ENCODE results near the gene SLC6A2. TPM values are rescaled to one million over a fixed set of nuclear protein-coding genes. Genes with fewer than 3 reads are reported as not detected.

The SLC6A2 gene
- total RNA-seq, 1 experiment from 2014 or later = not detected

- H3K9me2 ChIP-seq (replicated peaks; ENCODE audit: low read length) = no peaks in the 10 kb centered on the region
- H4K20me1 ChIP-seq (ENCODE audit: low read length) = no peaks in the 10 kb centered on the region
- no peaks in the 10 kb centered on the region for H3F3A ChIP-seq (ENCODE audit: low read length, unreplicated experiment)
- no peak for TF ChIP-seq CTCF (conservative IDR thresholded peaks at IDR 0.05; ENCODE audit: low read depth, low read length)
- DNase-seq = no peak
- no peaks in the 10 kb centered on the region for H3K36me3 ChIP-seq (ENCODE audit: low read depth, low read length)
- no peak overlapping the region for H3K4me3 ChIP-seq (ENCODE audit: low read length)
- no peak overlapping the region for H3K27ac ChIP-seq (ENCODE audit: low read length)
- no TSS peak for BruUV-seq (replicated peaks)
- H2AFZ ChIP-seq (ENCODE audit: low read length) = no peak overlapping the region
- H3K9ac ChIP-seq (ENCODE audit: low read length) = no peak overlapping the region
- intact Hi-C loops (cut with micrococcal nuclease) = no loop called here
- H3K4me1 ChIP-seq (ENCODE audit: insufficient read depth, low read length) = peaks cover 5% of the 10 kb centered on the region
- H3K9me3 ChIP-seq (ENCODE audit: low read length) = no peaks in the 10 kb centered on the region
- no peak for ATAC-seq
- no peaks in the 10 kb centered on the region for H3K27me3 ChIP-seq (ENCODE audit: low read length)
- POLR2A ChIA-PET (ENCODE audit: unreplicated experiment) = no interaction called here
- CTCF ChIA-PET = no interaction called here
- no peak overlapping the region for H3K4me2 ChIP-seq (ENCODE audit: low read length)
- H3K79me2 ChIP-seq (ENCODE audit: low read length) = no peaks in the 10 kb centered on the region
These were observed 36.0 kb downstream of the SLC6A2 start for GRCh38 chr16:55691771-55692170.

- H3K4me3 ChIP-seq (ENCODE audit: low read length) = no peak overlapping the region
- CTCF ChIA-PET = no interaction called here
- H3K9ac ChIP-seq (ENCODE audit: low read length) = no peak overlapping the region
- ATAC-seq (no peak), DNase-seq (no peak)
- peaks cover 5% of the 10 kb centered on the region for H3K4me1 ChIP-seq (ENCODE audit: insufficient read depth, low read length)
- intact Hi-C loops (cut with micrococcal nuclease) = no loop called here
- no peaks in the 10 kb centered on the region for H4K20me1 ChIP-seq (ENCODE audit: low read length)
- POLR2A ChIA-PET (ENCODE audit: unreplicated experiment) = no interaction called here
- no peaks in the 10 kb centered on the region for H3K36me3 ChIP-seq (ENCODE audit: low read depth, low read length)
- no peaks in the 10 kb centered on the region for H3K79me2 ChIP-seq (ENCODE audit: low read length)
- no peak overlapping the region for H3K27ac ChIP-seq (ENCODE audit: low read length)
- BruUV-seq (replicated peaks) = no TSS peak
- H3K9me2 ChIP-seq (replicated peaks; ENCODE audit: low read length) = no peaks in the 10 kb centered on the region
- no peaks in the 10 kb centered on the region for H3K27me3 ChIP-seq (ENCODE audit: low read length)
- no peak overlapping the region for H3K4me2 ChIP-seq (ENCODE audit: low read length)
- H3K9me3 ChIP-seq (ENCODE audit: low read length) = no peaks in the 10 kb centered on the region
- TF ChIP-seq CTCF (conservative IDR thresholded peaks at IDR 0.05; ENCODE audit: low read depth, low read length) (no peak), EZH2phosphoT487 (IDR thresholded peaks at IDR 0.05; ENCODE audit: borderline replicate concordance, low read length) (no peak), EZH2 (IDR thresholded peaks at IDR 0.05; ENCODE audit: low read length, unreplicated experiment) (no peak)
- no peak overlapping the region for H2AFZ ChIP-seq (ENCODE audit: low read length)
- no peaks in the 10 kb centered on the region for H3F3A ChIP-seq (ENCODE audit: low read length, unreplicated experiment)
These were observed 39.8 kb downstream of the SLC6A2 start for GRCh38 chr16:55695595-55695994.

- no TSS peak for BruUV-seq (replicated peaks)
- H3K9me3 ChIP-seq (ENCODE audit: low read length) = no peaks in the 10 kb centered on the region
- H2AFZ ChIP-seq (ENCODE audit: low read length) = no peak overlapping the region
- no peaks in the 10 kb centered on the region for H3K4me1 ChIP-seq (ENCODE audit: insufficient read depth, low read length)
- DNase-seq = no peak
- no peaks in the 10 kb centered on the region for H4K20me1 ChIP-seq (ENCODE audit: low read length)
- H3K27me3 ChIP-seq (ENCODE audit: low read length) = no peaks in the 10 kb centered on the region
- no peak overlapping the region for H3K9ac ChIP-seq (ENCODE audit: low read length)
- no peak for TF ChIP-seq EZH2phosphoT487 (IDR thresholded peaks at IDR 0.05; ENCODE audit: borderline replicate concordance, low read length)
- no peak for TF ChIP-seq EZH2 (IDR thresholded peaks at IDR 0.05; ENCODE audit: low read length, unreplicated experiment)
- no peak for TF ChIP-seq CTCF (conservative IDR thresholded peaks at IDR 0.05; ENCODE audit: low read depth, low read length)
- H3K36me3 ChIP-seq (ENCODE audit: low read depth, low read length) = no peaks in the 10 kb centered on the region
- H3K79me2 ChIP-seq (ENCODE audit: low read length) = no peaks in the 10 kb centered on the region
- no peak overlapping the region for H3K27ac ChIP-seq (ENCODE audit: low read length)
- H3K4me3 ChIP-seq (ENCODE audit: low read length) = no peak overlapping the region
- ATAC-seq = no peak
- H3K9me2 ChIP-seq (replicated peaks; ENCODE audit: low read length) = no peaks in the 10 kb centered on the region
- no peak overlapping the region for H3K4me2 ChIP-seq (ENCODE audit: low read length)
- no peaks in the 10 kb centered on the region for H3F3A ChIP-seq (ENCODE audit: low read length, unreplicated experiment)
- intact Hi-C loops (cut with micrococcal nuclease) = no loop called here
- ChIA-PET POLR2A (ENCODE audit: unreplicated experiment) (no interaction called here), CTCF (no interaction called here)
These were observed 42.1 kb downstream of the SLC6A2 start for GRCh38 chr16:55697867-55698266.

Data from PC-3 (cell line).